ENCODE results near the gene MIA2.

DNA sequence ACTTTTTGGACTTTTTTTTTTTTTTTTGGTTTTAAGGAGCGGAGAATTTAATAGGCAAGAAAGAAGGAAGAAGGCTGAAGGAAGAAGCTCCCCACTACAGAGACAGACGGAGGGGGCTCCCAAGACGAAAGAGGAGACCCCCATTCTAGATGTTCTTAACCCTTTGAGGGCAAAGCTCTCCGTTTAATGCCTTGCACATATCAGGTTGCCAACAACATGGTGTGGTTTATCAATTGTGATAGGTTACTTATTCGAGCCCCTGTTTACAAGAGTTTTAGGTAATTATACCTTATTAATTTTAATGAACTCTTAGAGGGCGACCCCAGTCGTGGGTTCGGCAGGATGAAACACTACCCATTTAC lies 199.7 kb downstream of the MIA2 start:
- TF ChIP-seq, protein P1, sequence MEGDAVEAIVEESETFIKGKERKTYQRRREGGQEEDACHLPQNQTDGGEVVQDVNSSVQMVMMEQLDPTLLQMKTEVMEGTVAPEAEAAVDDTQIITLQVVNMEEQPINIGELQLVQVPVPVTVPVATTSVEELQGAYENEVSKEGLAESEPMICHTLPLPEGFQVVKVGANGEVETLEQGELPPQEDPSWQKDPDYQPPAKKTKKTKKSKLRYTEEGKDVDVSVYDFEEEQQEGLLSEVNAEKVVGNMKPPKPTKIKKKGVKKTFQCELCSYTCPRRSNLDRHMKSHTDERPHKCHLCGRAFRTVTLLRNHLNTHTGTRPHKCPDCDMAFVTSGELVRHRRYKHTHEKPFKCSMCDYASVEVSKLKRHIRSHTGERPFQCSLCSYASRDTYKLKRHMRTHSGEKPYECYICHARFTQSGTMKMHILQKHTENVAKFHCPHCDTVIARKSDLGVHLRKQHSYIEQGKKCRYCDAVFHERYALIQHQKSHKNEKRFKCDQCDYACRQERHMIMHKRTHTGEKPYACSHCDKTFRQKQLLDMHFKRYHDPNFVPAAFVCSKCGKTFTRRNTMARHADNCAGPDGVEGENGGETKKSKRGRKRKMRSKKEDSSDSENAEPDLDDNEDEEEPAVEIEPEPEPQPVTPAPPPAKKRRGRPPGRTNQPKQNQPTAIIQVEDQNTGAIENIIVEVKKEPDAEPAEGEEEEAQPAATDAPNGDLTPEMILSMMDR (conservative IDR thresholded peaks at IDR 0.05; ENCODE audit: low read depth in 2 of 2) = no peak
- TF ChIP-seq POLR2AphosphoS5 (IDR thresholded peaks at IDR 0.05; ENCODE audit: low read depth) (no peak), JUNB (IDR thresholded peaks at IDR 0.05; ENCODE audit: unreplicated experiment) (no peak), EZH2 (IDR thresholded peaks at IDR 0.05; ENCODE audit: low read depth, unreplicated experiment) (no peak), EZH2phosphoT487 (IDR thresholded peaks at IDR 0.05; ENCODE audit: unreplicated experiment) (no peak), NANOG (IDR thresholded peaks at IDR 0.05; ENCODE audit: borderline replicate concordance) (no peak), STAT1 (IDR thresholded peaks at IDR 0.05; ENCODE audit: unreplicated experiment) (no peak), CREB1 (CRISPR knock-in tag; IDR thresholded peaks at IDR 0.05; ENCODE audit: low read depth) (no peak)
- TF ChIP-seq, protein P2, sequence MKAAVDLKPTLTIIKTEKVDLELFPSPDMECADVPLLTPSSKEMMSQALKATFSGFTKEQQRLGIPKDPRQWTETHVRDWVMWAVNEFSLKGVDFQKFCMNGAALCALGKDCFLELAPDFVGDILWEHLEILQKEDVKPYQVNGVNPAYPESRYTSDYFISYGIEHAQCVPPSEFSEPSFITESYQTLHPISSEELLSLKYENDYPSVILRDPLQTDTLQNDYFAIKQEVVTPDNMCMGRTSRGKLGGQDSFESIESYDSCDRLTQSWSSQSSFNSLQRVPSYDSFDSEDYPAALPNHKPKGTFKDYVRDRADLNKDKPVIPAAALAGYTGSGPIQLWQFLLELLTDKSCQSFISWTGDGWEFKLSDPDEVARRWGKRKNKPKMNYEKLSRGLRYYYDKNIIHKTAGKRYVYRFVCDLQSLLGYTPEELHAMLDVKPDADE (IDR thresholded peaks at IDR 0.05) = no peak
- TF ChIP-seq, protein P3, sequence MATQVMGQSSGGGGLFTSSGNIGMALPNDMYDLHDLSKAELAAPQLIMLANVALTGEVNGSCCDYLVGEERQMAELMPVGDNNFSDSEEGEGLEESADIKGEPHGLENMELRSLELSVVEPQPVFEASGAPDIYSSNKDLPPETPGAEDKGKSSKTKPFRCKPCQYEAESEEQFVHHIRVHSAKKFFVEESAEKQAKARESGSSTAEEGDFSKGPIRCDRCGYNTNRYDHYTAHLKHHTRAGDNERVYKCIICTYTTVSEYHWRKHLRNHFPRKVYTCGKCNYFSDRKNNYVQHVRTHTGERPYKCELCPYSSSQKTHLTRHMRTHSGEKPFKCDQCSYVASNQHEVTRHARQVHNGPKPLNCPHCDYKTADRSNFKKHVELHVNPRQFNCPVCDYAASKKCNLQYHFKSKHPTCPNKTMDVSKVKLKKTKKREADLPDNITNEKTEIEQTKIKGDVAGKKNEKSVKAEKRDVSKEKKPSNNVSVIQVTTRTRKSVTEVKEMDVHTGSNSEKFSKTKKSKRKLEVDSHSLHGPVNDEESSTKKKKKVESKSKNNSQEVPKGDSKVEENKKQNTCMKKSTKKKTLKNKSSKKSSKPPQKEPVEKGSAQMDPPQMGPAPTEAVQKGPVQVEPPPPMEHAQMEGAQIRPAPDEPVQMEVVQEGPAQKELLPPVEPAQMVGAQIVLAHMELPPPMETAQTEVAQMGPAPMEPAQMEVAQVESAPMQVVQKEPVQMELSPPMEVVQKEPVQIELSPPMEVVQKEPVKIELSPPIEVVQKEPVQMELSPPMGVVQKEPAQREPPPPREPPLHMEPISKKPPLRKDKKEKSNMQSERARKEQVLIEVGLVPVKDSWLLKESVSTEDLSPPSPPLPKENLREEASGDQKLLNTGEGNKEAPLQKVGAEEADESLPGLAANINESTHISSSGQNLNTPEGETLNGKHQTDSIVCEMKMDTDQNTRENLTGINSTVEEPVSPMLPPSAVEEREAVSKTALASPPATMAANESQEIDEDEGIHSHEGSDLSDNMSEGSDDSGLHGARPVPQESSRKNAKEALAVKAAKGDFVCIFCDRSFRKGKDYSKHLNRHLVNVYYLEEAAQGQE (IDR thresholded peaks at IDR 0.05; ENCODE audit: unreplicated experiment) = no peak
